ENCODE data around the gene EFHD2. TPM values are rescaled to one million over a fixed set of nuclear protein-coding genes. Genes with fewer than 3 reads are reported as not detected.

EFHD2 gene
- total RNA-seq, 1 experiment from 2014 or later, result 90.8 TPM

DNA sequence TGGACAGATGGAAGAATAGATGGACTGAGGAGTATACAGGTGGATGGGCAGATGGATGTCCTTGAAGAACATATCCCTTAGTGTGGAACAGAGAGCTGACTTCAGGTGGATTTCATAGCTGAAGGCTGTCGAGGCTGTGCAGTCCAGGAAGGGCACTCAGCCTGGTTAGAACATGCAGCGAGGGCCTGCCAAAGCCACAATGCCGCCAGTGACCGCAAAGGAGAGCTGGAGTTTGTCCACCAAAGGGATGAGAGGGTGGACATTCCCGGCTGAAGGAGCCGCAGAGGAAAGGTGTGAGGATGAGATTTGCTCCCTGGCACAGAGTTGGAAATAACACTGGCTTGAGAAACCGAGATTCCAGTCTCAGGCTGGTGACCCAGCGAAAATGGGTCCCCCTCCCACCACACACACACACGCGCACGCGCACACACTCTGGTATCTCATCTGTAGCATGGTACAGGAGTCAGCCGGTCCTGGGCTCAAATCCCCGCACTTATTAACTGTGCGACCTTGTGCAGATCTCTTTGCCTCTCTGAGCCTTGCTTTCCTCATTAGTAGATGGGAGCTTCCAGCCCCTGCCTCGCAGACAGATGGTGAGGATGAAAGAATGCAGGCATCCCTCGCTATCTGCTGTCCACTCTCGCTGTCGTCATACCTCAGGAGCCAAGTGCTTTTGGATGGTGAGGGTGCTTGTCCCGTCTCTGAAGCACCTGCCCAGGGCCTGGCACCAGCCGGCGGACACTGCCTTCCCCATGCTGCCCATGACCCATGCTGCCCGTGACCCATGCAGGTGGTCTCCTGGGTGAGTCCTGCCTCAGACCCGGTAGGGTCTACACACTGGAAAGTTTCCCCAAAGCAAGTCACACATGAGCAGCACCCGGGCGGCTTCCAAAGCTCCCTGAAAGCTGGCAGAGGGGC, 26.8 kb upstream of the EFHD2 start:
- in situ Hi-C loops (cut with HindIII; ENCODE audit: low pct_unique_long_range_greater_than_20kb, low sequenced_read_pairs), result no loop called here
- TF ChIP-seq POLR2AphosphoS5 (IDR thresholded peaks at IDR 0.05; ENCODE audit: low read depth, low read length) (no peak), SIN3A (IDR thresholded peaks at IDR 0.05; ENCODE audit: borderline replicate concordance, insufficient read depth, low read depth, low read length) (no peak), TCF7L2 (IDR thresholded peaks at IDR 0.05; ENCODE audit: low read depth, low read length) (no peak), CTCF (IDR thresholded peaks at IDR 0.05) (no peak)
- TF ChIP-seq, protein P1, sequence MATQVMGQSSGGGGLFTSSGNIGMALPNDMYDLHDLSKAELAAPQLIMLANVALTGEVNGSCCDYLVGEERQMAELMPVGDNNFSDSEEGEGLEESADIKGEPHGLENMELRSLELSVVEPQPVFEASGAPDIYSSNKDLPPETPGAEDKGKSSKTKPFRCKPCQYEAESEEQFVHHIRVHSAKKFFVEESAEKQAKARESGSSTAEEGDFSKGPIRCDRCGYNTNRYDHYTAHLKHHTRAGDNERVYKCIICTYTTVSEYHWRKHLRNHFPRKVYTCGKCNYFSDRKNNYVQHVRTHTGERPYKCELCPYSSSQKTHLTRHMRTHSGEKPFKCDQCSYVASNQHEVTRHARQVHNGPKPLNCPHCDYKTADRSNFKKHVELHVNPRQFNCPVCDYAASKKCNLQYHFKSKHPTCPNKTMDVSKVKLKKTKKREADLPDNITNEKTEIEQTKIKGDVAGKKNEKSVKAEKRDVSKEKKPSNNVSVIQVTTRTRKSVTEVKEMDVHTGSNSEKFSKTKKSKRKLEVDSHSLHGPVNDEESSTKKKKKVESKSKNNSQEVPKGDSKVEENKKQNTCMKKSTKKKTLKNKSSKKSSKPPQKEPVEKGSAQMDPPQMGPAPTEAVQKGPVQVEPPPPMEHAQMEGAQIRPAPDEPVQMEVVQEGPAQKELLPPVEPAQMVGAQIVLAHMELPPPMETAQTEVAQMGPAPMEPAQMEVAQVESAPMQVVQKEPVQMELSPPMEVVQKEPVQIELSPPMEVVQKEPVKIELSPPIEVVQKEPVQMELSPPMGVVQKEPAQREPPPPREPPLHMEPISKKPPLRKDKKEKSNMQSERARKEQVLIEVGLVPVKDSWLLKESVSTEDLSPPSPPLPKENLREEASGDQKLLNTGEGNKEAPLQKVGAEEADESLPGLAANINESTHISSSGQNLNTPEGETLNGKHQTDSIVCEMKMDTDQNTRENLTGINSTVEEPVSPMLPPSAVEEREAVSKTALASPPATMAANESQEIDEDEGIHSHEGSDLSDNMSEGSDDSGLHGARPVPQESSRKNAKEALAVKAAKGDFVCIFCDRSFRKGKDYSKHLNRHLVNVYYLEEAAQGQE (IDR thresholded peaks at IDR 0.05; ENCODE audit: insufficient read depth in 1 of 2, low read depth in 2 of 2, low read length in 1 of 2), result no peak

GRCh38 chr1:15383810-15384209, 25.9 kb upstream of the EFHD2 start:
- TF ChIP-seq POLR2AphosphoS5 (IDR thresholded peaks at IDR 0.05; ENCODE audit: low read depth, low read length) (no peak), TCF7L2 (IDR thresholded peaks at IDR 0.05; ENCODE audit: low read depth, low read length) (no peak), CTCF (IDR thresholded peaks at IDR 0.05) (no peak), SIN3A (IDR thresholded peaks at IDR 0.05; ENCODE audit: borderline replicate concordance, insufficient read depth, low read depth, low read length) (no peak)
- TF ChIP-seq, protein P1 (IDR thresholded peaks at IDR 0.05; ENCODE audit: insufficient read depth in 1 of 2, low read depth in 2 of 2, low read length in 1 of 2), result no peak
- DNase-seq (ENCODE audit: low read depth, low spot score) (no peak), ATAC-seq (no peak)
- intact Hi-C loops (cut with micrococcal nuclease; ENCODE audit: unreplicated experiment), result no loop called here
- BruUV-seq (replicated peaks), result no TSS peak
- in situ Hi-C loops (cut with HindIII; ENCODE audit: low pct_unique_long_range_greater_than_20kb, low sequenced_read_pairs), result no loop called here
- H3K4me3 ChIP-seq (ENCODE audit: low read depth in 2 of 2, low read length in 2 of 2), result no peak overlapping the region
- H3K4me1 ChIP-seq (ENCODE audit: control insufficient read depth, insufficient read depth, low read length), result no peaks in the 10 kb centered on the region; the same call in 1 of the 2 replicates
- no peak overlapping the region for H3K27ac ChIP-seq (ENCODE audit: low read length)
- no peaks in the 10 kb centered on the region for H3K9me3 ChIP-seq (ENCODE audit: control insufficient read depth, insufficient read depth, low read depth, low read length)
- ChIA-PET CTCF (no interaction called here), POLR2A (no interaction called here)
- no peaks in the 10 kb centered on the region for H3K27me3 ChIP-seq (ENCODE audit: control insufficient read depth, insufficient read depth, low read length)
- H3K36me3 ChIP-seq (ENCODE audit: control insufficient read depth, insufficient read depth, low read length), result no peaks in the 10 kb centered on the region

More for the DNA sequence above, 26.8 kb upstream of the EFHD2 start:
- ChIA-PET POLR2A (no interaction called here), CTCF (no interaction called here)
- Histone ChIP-seq H3K36me3 (ENCODE audit: control insufficient read depth, insufficient read depth, low read length) (no peaks in the 10 kb centered on the region), H3K9me3 (ENCODE audit: control insufficient read depth, insufficient read depth, low read depth, low read length) (no peaks in the 10 kb centered on the region), H3K27ac (ENCODE audit: low read length) (no peak overlapping the region), H3K4me1 (ENCODE audit: control insufficient read depth, insufficient read depth, low read length) (no peaks in the 10 kb centered on the region; the same call in 1 of the 2 replicates), H3K4me3 (ENCODE audit: low read depth in 2 of 2, low read length in 2 of 2) (no peak overlapping the region), H3K27me3 (ENCODE audit: control insufficient read depth, insufficient read depth, low read length) (no peaks in the 10 kb centered on the region)
- ATAC-seq, result no peak; the same call in 1 of the 2 replicates
- no TSS peak for BruUV-seq (replicated peaks)
- DNase-seq (ENCODE audit: low read depth, low spot score), result no peak
- intact Hi-C loops (cut with micrococcal nuclease; ENCODE audit: unreplicated experiment), result no loop called here
